Stimulated activated effector memory CD8-positive, alpha-beta T cell treated with anti-CD3 and anti-CD28 coated beads, Interleukin-12 subunit alpha, Interleukin-12 subunit beta, amount 100 ng/mL, for 72 hours (primary cell): ENCODE data around the gene BRSK2.
"Not testable (repeated sequence)": the region's sequence is repeated elsewhere in the genome, so short reads cannot be mapped to it uniquely, and the experiment has no call there.

Source experiments
- ATAC-seq: fragments of 150-1000 bp; cut with Tn5 transposase; 2 replicates; pipeline ENCODE4 v1.10.0; 2021
- DNase-seq, 2 donors: peaks; one replicate each; pipeline ENCODE4 v3.0.0; 2021 to 2022; ENCODE audit warnings: low spot score in 2 of 2
- H3K27ac Mint-ChIP-seq: one replicate; pipeline ENCODE4 v1.8.0; 2022; ENCODE audit warnings: mild to moderate bottlenecking, mixed read lengths
- H3K36me3 Mint-ChIP-seq: one replicate; pipeline ENCODE4 v1.8.0; 2022; ENCODE audit warnings: mild to moderate bottlenecking, mixed read lengths
- H3K4me1 Mint-ChIP-seq: one replicate; pipeline ENCODE4 v1.8.0; 2022; ENCODE audit warnings: mixed read lengths
- H3K4me3 Mint-ChIP-seq: one replicate; pipeline ENCODE4 v1.8.0; 2022; ENCODE audit warnings: mild to moderate bottlenecking, mixed read lengths
- H3K9me3 Mint-ChIP-seq: one replicate; pipeline ENCODE4 v1.8.0; 2022; ENCODE audit warnings: mixed read lengths

Gene BRSK2

GRCh38 chr11:1418192-1418795, 28.6 kb downstream of the BRSK2 start:
- ATAC-seq, H3K9me3 Mint-ChIP-seq, H3K4me3 Mint-ChIP-seq, H3K27ac Mint-ChIP-seq, DNase-seq, H3K4me1 Mint-ChIP-seq, H3K36me3 Mint-ChIP-seq: not testable (repeated sequence)

- Mint-ChIP-seq H3K36me3 (no peaks in the 10 kb centered on the region), H3K4me3 (no peak overlapping the region), H3K27ac (no peak overlapping the region), H3K9me3 (peaks cover 3% of the 10 kb centered on the region), H3K4me1 (no peaks in the 10 kb centered on the region)
- ATAC-seq (no peak), DNase-seq (no peak)
Observed at GRCh38 chr11:1419811-1420210, 30.1 kb downstream of the BRSK2 start.

GRCh38 chr11:1421291-1421690, 31.6 kb downstream of the BRSK2 start:
- ATAC-seq (no peak), DNase-seq (no peak)
- Mint-ChIP-seq H3K9me3 (peaks cover 3% of the 10 kb centered on the region), H3K27ac (no peak overlapping the region), H3K36me3 (no peaks in the 10 kb centered on the region), H3K4me3 (no peak overlapping the region), H3K4me1 (no peaks in the 10 kb centered on the region)

- DNase-seq = no peak
- Mint-ChIP-seq H3K4me1 (no peaks in the 10 kb centered on the region), H3K36me3 (no peaks in the 10 kb centered on the region), H3K9me3 (no peaks in the 10 kb centered on the region), H3K4me3 (no peak overlapping the region), H3K27ac (no peak overlapping the region)
- no peak for ATAC-seq
Observed at GRCh38 chr11:1422481-1422880, 32.7 kb downstream of the BRSK2 start.

GRCh38 chr11:1422981-1423380, 33.2 kb downstream of the BRSK2 start:
- Mint-ChIP-seq H3K4me3 (no peak overlapping the region), H3K27ac (no peak overlapping the region), H3K4me1 (no peaks in the 10 kb centered on the region), H3K36me3 (no peaks in the 10 kb centered on the region), H3K9me3 (no peaks in the 10 kb centered on the region)
- ATAC-seq = no peak
- DNase-seq = no peak

- not testable (repeated sequence) for H3K4me1 Mint-ChIP-seq, H3K9me3 Mint-ChIP-seq, ATAC-seq
Observed at GRCh38 chr11:1423406-1423805, 33.7 kb downstream of the BRSK2 start.

GRCh38 chr11:1425006-1425405, 35.3 kb downstream of the BRSK2 start:
- H3K4me1 Mint-ChIP-seq = no peaks in the 10 kb centered on the region
- ATAC-seq (no peak), DNase-seq (no peak)
- H3K9me3 Mint-ChIP-seq = no peaks in the 10 kb centered on the region
- H3K4me3 Mint-ChIP-seq = no peak overlapping the region
- no peak overlapping the region for H3K27ac Mint-ChIP-seq
- H3K36me3 Mint-ChIP-seq = no peaks in the 10 kb centered on the region

More at GRCh38 chr11:1423406-1423805, 33.7 kb downstream of the BRSK2 start:
- H3K36me3 Mint-ChIP-seq, H3K27ac Mint-ChIP-seq, H3K4me3 Mint-ChIP-seq, DNase-seq: not testable (repeated sequence)

GRCh38 chr11:1425439-1425838, 35.7 kb downstream of the BRSK2 start:
- Mint-ChIP-seq H3K4me3 (no peak overlapping the region), H3K36me3 (no peaks in the 10 kb centered on the region), H3K27ac (no peak overlapping the region), H3K9me3 (no peaks in the 10 kb centered on the region), H3K4me1 (no peaks in the 10 kb centered on the region)
- ATAC-seq (no peak), DNase-seq (no peak)

- Mint-ChIP-seq H3K4me1 (no peaks in the 10 kb centered on the region), H3K9me3 (no peaks in the 10 kb centered on the region), H3K4me3 (no peak overlapping the region), H3K36me3 (no peaks in the 10 kb centered on the region), H3K27ac (no peak overlapping the region)
- no peak for DNase-seq
- ATAC-seq = peak; percentile 23
Observed at GRCh38 chr11:1428762-1429316, 39.1 kb downstream of the BRSK2 start.

- no peaks in the 10 kb centered on the region for H3K4me1 Mint-ChIP-seq
- H3K9me3 Mint-ChIP-seq = no peaks in the 10 kb centered on the region
- no peak overlapping the region for H3K27ac Mint-ChIP-seq
- H3K4me3 Mint-ChIP-seq = no peak overlapping the region
- ATAC-seq (no peak), DNase-seq (no peak)
- H3K36me3 Mint-ChIP-seq = no peaks in the 10 kb centered on the region
Observed at GRCh38 chr11:1433568-1433967, 43.8 kb downstream of the BRSK2 start.

- DNase-seq (no peak), ATAC-seq (no peak)
- no peaks in the 10 kb centered on the region for H3K36me3 Mint-ChIP-seq
- no peak overlapping the region for H3K27ac Mint-ChIP-seq
- H3K4me3 Mint-ChIP-seq = no peak overlapping the region
- no peaks in the 10 kb centered on the region for H3K4me1 Mint-ChIP-seq
- no peaks in the 10 kb centered on the region for H3K9me3 Mint-ChIP-seq
Observed at GRCh38 chr11:1433977-1434640, 44.4 kb downstream of the BRSK2 start.

- H3K27ac Mint-ChIP-seq, ATAC-seq, H3K4me1 Mint-ChIP-seq, H3K4me3 Mint-ChIP-seq, H3K9me3 Mint-ChIP-seq, DNase-seq, H3K36me3 Mint-ChIP-seq: not testable (repeated sequence)
Observed at GRCh38 chr11:1435479-1435819, 45.7 kb downstream of the BRSK2 start.

- H3K9me3 Mint-ChIP-seq = no peaks in the 10 kb centered on the region
- DNase-seq = no peak
- no peaks in the 10 kb centered on the region for H3K36me3 Mint-ChIP-seq
- peak; percentile 43 for ATAC-seq
- H3K27ac Mint-ChIP-seq = no peak overlapping the region
- H3K4me1 Mint-ChIP-seq = no peaks in the 10 kb centered on the region
- H3K4me3 Mint-ChIP-seq = no peak overlapping the region
Observed at GRCh38 chr11:1435820-1436467, 46.2 kb downstream of the BRSK2 start.

GRCh38 chr11:1436468-1437039, 46.8 kb downstream of the BRSK2 start:
- no peak overlapping the region for H3K27ac Mint-ChIP-seq
- no peaks in the 10 kb centered on the region for H3K4me1 Mint-ChIP-seq
- peak; percentile 25 for ATAC-seq
- H3K9me3 Mint-ChIP-seq = no peaks in the 10 kb centered on the region
- H3K36me3 Mint-ChIP-seq = no peaks in the 10 kb centered on the region
- no peak for DNase-seq
- H3K4me3 Mint-ChIP-seq = no peak overlapping the region

GRCh38 chr11:1437500-1437899, 47.8 kb downstream of the BRSK2 start:
- Mint-ChIP-seq H3K36me3 (no peaks in the 10 kb centered on the region), H3K4me3 (no peak overlapping the region), H3K4me1 (no peaks in the 10 kb centered on the region), H3K9me3 (no peaks in the 10 kb centered on the region), H3K27ac (no peak overlapping the region)
- ATAC-seq = peak; percentile 14
- no peak for DNase-seq
